G401 (cell line): ENCODE results near the gene OR6V1. TPM values are rescaled to one million over a fixed set of nuclear protein-coding genes. Genes with fewer than 3 reads are reported as not detected.
"Not testable (repeated sequence)": the region's sequence is repeated elsewhere in the genome, so short reads cannot be mapped to it uniquely, and the experiment has no call there.

Experiments used
- DNase-seq: peaks from one replicate; pipeline ENCODE4 v3.0.0-alpha.2; 2015; ENCODE audit warnings: low spot score
- in situ Hi-C: cut with HindIII; loops from 2 replicates; pipeline ENCODE4 v1.10.0; 2016; ENCODE audit warnings: low sequenced_read_pairs, mixed read lengths
- total RNA-seq: library from RNA; depleted of rRNA; stranded (reverse); fragments of >200 nt; shearing (Covaris generic); gene quantifications from 2 replicates; pipeline ENCODE4 v1.2.3, GENCODE V29; 2014

Gene OR6V1
- total RNA-seq, 1 experiment from 2014 or later = not detected

GRCh38 chr7:143040209-143040715, 11.9 kb upstream of the OR6V1 start:
- DNase-seq = no peak
- in situ Hi-C loops = no loop called here

- DNase-seq = no peak
- in situ Hi-C loops = no loop called here
These were observed 10.8 kb upstream of the OR6V1 start for GRCh38 chr7:143041346-143041745.

- in situ Hi-C loops = no loop called here
- peak; percentile 3 for DNase-seq
These were observed 9.9 kb upstream of the OR6V1 start for GRCh38 chr7:143042159-143042789.

- in situ Hi-C loops = no loop called here
These were observed 9.3 kb upstream of the OR6V1 start for GRCh38 chr7:143042790-143043271.

GRCh38 chr7:143043391-143043790, 8.8 kb upstream of the OR6V1 start:
- in situ Hi-C loops = no loop called here
- DNase-seq = no peak

More at GRCh38 chr7:143042790-143043271, 9.3 kb upstream of the OR6V1 start:
- DNase-seq = no peak

GRCh38 chr7:143046426-143046851, 5.7 kb upstream of the OR6V1 start:
- no peak for DNase-seq
- in situ Hi-C loops = no loop called here

GRCh38 chr7:143047326-143047725, 4.8 kb upstream of the OR6V1 start:
- in situ Hi-C loops = no loop called here
- no peak for DNase-seq

- no peak for DNase-seq
- in situ Hi-C loops = no loop called here
These were observed 3.3 kb upstream of the OR6V1 start for GRCh38 chr7:143048827-143049226.

GRCh38 chr7:143049362-143049761, 2.8 kb upstream of the OR6V1 start:
- no peak for DNase-seq
- in situ Hi-C loops = no loop called here

GRCh38 chr7:143050931-143051330, 1.2 kb upstream of the OR6V1 start:
- DNase-seq = no peak
- in situ Hi-C loops = no loop called here

- in situ Hi-C loops = no loop called here
- DNase-seq = no peak
These were observed 2.5 kb downstream of the OR6V1 start for GRCh38 chr7:143054621-143055020.

GRCh38 chr7:143055754-143056153, 3.6 kb downstream of the OR6V1 start:
- no peak for DNase-seq
- in situ Hi-C loops = no loop called here

GRCh38 chr7:143063741-143064140, 11.6 kb downstream of the OR6V1 start:
- in situ Hi-C loops = no loop called here
- no peak for DNase-seq

- in situ Hi-C loops = no loop called here
These were observed 16.3 kb downstream of the OR6V1 start for GRCh38 chr7:143068446-143068845.

GRCh38 chr7:143069912-143070500, 17.9 kb downstream of the OR6V1 start:
- in situ Hi-C loops = no loop called here
- DNase-seq = no peak

More at GRCh38 chr7:143068446-143068845, 16.3 kb downstream of the OR6V1 start:
- DNase-seq = no peak

GRCh38 chr7:143073556-143073955, 21.4 kb downstream of the OR6V1 start:
- in situ Hi-C loops = no loop called here
- DNase-seq = no peak

GRCh38 chr7:143074141-143074540, 22.0 kb downstream of the OR6V1 start:
- in situ Hi-C loops = no loop called here
- DNase-seq = no peak

GRCh38 chr7:143085109-143085508, 33.0 kb downstream of the OR6V1 start:
- in situ Hi-C loops = no loop called here
- DNase-seq = no peak

- in situ Hi-C loops, DNase-seq: not testable (repeated sequence)
These were observed 33.5 kb downstream of the OR6V1 start for GRCh38 chr7:143085610-143086009.

- in situ Hi-C loops, DNase-seq: not testable (repeated sequence)
These were observed 36.5 kb downstream of the OR6V1 start for GRCh38 chr7:143088549-143089231.
